ENCODE measurements around the gene AIF1L. TPM values are rescaled to one million over a fixed set of nuclear protein-coding genes. Genes with fewer than 3 reads are reported as not detected.

AIF1L gene
- total RNA-seq, 1 experiment from 2014 or later = 2.1 TPM

- DNase-seq (ENCODE audit: low read depth) = no peak
Measured at GRCh38 chr9:131076347-131077195, 19.8 kb upstream of the AIF1L start.

DNA sequence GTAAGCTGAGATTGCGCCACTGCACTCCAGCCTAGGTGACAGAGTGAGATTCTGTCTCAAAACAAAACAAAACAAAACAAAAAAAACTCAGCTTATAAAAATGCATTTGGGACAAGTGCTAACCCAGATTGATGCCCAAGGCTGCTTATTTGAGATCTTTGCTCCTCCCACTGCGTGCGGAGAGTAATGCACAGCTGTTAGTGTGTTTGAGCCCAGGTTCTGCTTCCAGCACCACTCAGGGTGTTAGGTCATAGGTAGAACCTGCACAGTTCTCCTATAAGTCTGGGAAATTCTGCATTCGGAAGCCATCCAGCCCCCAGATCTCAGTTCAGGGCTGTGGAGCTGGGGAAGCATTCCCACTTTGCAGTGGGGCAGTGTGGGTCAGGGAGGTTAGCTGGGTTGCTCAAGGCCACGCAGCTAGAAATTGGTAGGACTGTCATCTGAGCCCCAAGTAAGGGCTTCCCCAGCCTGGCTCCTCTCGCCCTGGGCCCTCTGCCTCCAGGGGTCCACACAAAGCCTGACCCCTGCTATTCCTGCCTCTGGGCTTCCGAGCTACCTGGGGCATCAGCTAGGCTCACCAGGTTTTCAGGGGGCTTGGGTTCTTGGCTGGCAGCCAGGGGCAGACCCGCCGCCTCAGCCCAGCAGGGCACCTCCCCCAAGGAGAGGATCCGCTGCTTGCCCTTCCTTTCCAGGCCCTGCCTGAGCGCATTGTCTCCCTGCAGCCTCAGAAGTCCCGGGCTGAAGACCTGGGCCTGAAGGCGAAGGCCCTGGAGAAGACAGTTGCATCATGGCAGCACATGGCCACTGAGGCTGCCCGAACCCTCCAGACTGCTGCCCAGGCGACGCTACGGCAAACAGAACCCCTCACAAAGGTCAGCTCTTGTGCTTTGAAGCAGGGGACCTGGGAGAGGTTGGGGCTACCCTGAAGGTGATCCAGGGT is 17.6 kb upstream of the AIF1L start:
- DNase-seq (ENCODE audit: low read depth) = no peak

DNA sequence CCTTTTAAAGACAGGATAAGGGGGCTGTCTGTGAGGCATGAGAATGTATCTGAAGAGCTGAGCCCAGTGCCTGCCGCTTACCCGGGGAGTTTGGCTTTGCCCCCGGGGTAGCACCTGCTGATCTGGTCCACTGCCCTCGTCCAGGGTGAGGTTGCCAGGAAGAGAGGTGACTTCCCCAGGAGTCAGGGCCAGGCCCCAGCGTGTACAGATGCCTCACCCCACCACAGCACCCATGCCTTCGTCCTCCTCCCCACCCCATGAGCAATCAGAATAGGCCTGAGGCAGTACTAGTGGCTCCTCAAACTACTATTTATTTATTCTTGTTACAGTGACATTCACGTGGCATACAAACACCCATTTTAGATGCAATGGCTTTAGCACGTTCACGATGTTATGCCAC is 15.7 kb upstream of the AIF1L start:
- peak; percentile 28 for DNase-seq (ENCODE audit: low read depth)

GRCh38 chr9:131081868-131082267 is 14.5 kb upstream of the AIF1L start:
- no peak for DNase-seq (ENCODE audit: low read depth)

GRCh38 chr9:131082774-131083512 is 13.4 kb upstream of the AIF1L start:
- DNase-seq (ENCODE audit: low read depth) = no peak

DNA sequence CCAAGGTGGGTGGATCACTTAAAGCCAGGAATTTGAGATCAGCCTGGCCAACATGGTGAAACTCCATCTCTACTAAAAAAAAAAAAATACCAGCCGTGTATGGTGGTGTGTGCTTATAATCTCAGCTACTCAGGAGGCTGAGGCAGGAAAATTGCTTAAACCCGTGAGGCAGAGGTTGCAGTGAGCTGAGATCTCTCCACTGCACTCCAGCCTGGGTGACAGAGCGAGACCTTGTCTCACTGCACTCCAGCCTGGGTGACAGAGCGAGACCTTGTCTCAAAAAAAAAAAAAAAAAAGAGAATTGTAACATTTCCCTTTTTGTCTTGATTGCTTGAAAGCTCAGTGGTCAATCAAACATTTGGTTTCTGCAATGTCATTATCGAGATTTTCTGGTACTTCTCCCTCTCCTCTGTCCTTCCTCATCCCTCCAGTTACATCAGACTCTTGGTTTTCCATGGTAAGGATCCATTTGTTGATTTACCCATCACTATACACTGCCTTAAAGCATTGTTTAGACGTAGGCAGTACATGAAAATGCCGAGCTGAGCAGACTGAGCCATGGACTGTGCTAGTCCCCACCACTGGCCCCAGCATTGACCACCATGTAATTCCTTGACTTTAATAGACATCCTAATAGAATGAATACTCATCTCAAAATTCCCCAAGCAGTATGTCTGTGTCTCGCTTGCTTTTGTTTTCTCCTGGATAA is 11.5 kb upstream of the AIF1L start:
- DNase-seq (ENCODE audit: low read depth) = no peak

- DNase-seq (ENCODE audit: low read depth) = no peak
Measured at GRCh38 chr9:131085370-131086122, 10.8 kb upstream of the AIF1L start.

DNA sequence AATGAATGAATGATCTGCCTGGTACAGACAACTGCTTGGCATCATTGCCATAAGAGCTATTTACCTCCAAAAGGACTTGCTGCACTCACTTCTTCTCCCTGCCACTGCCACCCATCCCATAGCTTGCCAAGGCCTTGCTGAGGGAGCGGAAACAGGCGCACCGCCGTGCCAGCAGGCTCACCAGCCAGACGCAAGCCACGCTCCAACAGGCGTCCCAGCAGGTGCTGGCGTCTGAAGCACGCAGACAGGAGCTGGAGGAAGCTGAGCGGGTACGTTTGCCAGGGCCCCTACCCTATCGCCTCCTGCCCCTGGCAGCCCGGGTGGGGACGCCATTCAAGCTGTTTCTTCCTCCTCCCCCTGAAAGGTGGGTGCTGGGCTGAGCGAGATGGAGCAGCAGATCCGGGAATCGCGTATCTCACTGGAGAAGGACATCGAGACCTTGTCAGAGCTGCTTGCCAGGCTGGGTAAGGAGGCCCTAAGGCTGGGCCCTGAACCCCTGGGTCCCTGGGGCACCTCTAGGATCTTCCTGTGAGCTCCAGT is 8.9 kb upstream of the AIF1L start:
- no peak for DNase-seq (ENCODE audit: low read depth)

GRCh38 chr9:131090025-131090787 is 6.1 kb upstream of the AIF1L start:
- no peak for DNase-seq (ENCODE audit: low read depth)

GRCh38 chr9:131091352-131091992 is 4.9 kb upstream of the AIF1L start:
- DNase-seq (ENCODE audit: low read depth) = no peak

DNA sequence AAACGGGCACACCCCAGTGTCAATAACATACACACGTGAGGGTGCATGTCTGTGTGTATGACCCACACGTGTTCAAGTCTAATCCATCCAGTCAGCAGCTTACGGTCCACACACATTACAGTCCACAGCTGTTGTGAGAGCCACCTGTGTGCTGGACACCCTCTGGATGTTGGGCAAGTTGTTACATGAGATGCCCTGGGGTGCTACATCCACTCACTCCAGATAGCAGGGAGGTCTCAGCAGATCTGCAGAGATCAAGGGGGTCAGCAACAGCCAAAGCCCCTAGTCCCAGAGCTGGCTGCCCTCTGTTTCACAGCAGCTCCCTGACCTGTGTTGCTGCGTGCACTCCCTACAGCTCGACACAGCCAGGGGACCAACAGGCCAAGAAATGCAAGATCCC is 4.3 kb upstream of the AIF1L start:
- no peak for DNase-seq (ENCODE audit: low read depth)

GRCh38 chr9:131092548-131093440 is 3.5 kb upstream of the AIF1L start:
- DNase-seq (ENCODE audit: low read depth) = no peak

DNA sequence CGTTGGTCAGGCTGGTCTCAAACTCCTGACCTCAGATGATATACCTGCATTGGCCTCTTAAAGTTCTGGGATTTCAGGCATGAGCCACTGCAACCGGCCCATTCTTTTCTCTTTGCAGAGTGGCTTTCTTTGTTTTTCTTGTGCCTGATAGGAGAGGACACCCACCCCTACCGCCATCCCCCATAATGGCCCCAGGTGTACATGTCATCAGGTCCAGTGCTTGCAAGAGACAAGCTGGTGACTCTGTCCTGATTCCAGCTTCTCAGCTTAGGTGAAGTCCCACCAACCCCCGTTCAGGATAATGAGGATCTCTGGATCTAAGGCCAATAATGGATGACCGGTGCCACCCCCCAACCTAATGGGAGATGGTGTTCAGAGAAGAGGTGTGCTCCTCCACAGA is 2.3 kb upstream of the AIF1L start:
- no peak for DNase-seq (ENCODE audit: low read depth)

DNA sequence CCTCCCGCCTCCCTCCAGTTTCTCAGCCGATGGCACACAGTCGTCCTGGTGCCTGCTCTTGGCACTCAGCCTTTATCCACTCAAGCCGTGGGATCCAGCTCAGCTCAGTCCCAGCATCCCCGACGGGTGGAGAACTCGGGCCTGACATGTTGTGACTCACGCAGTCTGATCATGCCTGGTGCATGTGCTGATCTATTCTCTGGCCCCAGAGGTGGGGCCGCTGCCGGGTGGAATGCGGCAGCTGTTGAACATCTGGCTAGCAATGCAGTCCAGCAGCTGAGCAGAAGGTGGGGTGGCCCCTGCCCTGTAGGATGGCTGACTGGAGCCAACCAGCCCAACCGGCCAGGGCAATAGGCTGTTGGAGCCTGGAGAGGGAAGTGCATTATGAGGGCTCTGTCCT is 1.7 kb upstream of the AIF1L start:
- peak; percentile 31 for DNase-seq (ENCODE audit: low read depth)

DNA sequence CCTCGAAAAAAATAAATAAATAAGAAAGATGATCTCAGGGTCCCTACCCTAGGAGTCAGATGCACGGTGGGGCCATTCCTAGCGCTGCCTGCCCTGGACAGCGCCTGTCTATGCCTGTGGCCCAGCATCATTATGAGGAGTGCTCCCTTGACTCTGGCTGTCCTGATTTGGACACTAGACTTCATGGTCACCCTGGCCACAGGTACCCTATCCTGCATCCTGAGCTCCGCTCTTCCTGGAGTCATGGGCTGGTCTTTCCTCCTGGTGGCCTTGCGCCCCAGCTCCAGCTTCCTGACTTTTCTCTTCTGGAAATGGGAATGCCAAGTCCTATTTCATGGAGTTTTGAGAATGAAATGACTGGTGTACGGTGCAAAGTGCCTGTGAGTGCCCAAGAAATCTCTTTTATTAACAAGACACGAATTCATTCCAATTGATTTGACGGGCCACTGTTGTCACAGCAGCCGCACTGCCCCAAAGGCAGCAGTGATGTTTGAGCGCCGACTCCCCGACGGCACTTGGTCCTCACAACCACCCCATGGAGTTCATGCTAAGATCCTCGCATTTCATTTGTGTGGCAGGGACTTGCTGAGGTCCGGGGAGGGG is 564 bp upstream of the AIF1L start:
- DNase-seq (ENCODE audit: low read depth) = no peak

DNA sequence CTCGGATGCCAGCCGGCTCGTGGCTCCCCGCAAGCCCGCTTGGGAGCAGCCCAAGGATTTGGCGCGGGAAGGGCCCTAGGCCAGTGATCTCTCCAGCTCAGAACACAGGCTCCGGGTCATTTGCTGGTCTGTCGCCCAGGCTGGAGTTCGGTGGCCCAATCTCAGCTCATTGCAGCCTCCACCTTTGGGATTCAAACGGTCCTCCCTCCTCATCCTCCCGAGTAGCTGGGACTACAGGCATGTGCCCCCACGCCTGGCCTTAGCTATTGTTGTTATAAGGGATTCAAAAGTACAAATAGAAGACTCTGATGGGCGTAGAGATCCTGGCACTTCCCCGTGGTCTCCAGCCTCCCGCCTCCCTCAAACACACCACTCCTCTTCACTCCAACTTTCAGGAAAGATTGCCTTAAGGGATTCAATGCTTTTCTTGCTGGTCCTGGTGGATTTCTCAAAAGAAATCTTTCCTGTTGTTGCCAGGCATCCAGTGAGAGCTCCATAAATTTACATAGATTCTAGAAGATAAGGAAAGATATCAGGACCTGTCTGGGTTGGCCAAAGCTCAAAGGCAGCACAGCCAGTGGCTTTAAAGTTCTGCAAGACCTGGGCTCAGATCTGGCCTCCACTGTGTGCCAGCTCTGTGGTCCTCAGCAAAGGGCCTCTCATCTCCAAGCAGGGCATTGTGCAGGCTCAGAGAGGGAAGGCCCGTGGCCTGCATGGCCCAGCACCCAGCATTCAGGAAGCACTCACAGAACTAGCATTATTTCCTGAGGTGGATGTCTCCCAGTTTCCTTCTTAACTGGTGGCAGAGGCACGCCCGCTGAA is 1.0 kb downstream of the AIF1L start:
- no peak for DNase-seq (ENCODE audit: low read depth)

DNA sequence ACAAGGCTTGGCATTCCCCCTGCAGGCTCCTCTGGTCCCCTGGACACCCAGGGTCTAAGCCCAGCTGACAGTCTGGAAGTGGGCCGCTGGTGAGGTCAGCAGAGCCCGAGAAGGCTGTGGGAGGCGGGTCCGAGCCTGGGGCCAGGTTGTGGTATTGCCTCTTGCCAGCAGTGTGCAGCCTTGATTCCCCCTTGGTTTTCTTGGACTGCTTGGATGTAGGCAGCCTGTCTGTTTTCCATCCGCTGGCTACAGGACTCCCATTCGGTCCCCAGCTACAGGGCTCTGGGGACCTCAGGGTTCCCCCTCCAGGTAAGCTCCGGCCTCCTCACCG is 1.6 kb downstream of the AIF1L start:
- DNase-seq (ENCODE audit: low read depth) = no peak

Data from M059J (cell line).